SKM-1 treated with dmso at 0.1 percent for 144 hours (cell line): ENCODE measurements around the gene ALG14.
"Not testable (repeated sequence)": the region's sequence is repeated elsewhere in the genome, so short reads cannot be mapped to it uniquely, and the experiment has no call there.

Experiments
- DNase-seq: peaks from one replicate; lab custom pipeline; 2025; ENCODE audit not compliant: unreplicated experiment; lab: John Stamatoyannopoulos, UW

ALG14 gene

DNA sequence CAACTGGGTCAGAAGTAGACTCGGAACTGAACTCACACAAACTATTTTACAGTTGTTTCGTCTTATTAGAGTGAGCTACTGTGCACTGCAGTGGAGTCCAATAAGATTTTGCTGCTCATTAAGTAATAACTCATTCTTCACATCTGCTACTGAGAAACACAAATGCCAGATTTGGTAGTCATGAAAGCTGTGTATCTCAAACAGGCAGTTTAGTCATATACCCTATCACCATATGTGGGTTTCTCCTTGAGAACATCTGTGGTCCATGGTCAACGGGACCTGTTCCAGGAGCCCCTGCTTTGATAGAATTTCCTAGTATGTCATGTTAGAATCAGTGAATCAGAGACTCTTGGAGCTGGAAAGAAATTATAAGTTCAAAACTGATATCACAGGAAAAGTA lies 60.4 kb downstream of the ALG14 start:
- DNase-seq = no peak

DNA sequence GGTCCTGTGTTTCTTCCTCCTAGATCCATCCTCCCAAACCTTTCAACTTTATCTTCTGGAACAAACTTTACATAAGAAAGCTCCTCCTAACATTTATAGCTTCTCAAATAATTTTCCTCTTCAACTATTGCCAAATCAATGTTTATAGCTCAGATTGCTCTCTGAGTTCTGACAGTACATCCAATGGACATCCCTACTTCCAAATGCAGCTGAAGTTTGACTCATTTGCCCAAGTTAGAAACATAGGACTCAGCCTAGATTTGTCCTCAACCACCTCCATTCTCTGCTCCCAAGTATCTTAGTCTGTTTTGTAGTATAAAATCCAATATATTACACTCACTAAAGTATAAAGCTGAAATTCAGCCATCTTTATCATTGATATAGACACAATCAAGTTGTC lies 62.6 kb downstream of the ALG14 start:
- no peak for DNase-seq

DNA sequence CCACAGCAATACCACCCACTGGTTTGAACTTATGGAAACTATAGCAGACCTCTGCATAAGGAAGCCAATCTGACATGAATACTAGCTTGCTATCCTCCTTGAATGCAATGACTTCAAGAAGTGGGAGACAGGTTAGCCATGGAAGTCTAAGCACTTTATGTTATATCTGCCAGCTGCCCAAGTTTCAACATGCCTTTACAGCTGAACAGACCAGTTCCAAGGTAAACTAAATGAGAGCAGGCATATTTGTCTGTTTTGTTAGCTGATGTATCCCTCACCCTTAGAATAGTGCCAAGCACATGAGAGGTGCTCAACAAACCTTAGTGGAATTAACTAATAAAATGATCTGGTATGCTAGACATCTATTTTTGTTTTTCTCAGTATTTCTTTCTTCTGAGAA lies 65.1 kb downstream of the ALG14 start:
- DNase-seq = no peak

DNA sequence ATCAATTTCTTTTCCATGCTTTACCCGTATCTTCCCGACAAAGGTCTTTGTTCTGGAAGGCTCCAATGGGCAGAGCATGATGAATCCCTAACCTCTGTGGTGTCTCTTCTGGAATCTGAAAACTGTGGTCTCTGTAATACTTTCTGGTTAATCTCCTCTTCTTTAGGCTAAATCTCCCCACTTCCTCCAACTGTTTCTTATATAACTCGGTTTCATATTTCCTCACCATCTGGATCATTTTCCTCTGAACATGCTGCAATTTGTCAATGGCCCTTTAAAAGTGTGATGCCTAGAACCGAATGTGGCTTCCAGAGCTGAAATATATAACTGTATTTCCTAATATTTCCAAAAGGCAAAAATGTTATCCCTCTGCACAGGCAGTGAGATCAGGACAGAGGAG lies 66.1 kb downstream of the ALG14 start:
- no peak for DNase-seq

DNA sequence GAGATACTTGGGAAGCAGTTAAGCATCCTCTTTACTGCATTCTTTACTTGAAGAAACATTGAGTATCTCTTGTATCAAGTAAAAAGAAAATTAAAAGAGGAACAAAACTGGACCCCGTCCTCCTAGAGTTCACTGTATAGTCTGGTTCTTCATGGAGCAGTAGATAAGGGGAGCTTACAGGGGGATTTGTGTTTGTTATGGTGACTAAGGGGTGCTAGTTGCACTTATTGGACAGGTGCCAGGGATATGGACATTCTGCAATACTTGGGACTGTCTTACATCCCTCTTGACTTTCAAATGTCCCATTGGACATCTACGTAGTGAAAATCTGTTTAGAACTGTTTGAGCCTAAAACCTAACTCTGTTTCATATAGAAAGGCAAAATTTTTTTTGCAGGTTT lies 67.2 kb downstream of the ALG14 start:
- no peak for DNase-seq

DNA sequence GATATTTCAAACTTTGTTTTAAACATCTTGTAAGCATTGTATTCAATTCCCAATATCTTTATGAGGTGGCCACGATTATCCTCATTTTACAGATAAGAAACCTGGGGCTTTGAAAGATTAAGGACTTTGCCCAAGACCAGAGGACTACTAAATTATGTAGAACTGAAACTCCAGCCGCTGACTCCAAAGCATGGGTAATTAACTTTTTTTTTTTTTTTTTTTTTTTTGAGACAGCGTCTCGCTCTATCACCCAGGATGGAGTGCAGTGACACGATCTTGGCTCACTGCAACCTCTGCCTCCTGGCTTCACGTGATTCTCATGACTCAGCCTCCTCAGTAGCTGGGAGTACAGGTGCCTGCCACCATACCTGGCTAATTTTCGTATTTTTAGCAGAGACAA lies 68.7 kb downstream of the ALG14 start:
- no peak for DNase-seq

DNA sequence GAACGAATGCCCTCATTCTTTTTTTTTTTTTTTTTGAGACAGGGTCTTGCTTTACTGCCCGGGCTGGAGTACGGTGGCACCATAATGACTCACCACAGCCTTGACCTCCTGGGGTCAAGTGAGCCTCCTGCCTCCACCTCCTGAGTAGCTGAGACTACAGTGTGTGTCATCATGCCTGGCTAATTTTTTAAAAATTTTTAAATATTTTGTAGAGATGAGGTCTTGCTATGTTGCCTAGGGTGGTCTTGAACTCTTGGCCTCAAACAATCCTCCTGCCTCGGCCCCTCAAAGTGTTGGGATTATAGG lies 69.4 kb downstream of the ALG14 start:
- no peak for DNase-seq

DNA sequence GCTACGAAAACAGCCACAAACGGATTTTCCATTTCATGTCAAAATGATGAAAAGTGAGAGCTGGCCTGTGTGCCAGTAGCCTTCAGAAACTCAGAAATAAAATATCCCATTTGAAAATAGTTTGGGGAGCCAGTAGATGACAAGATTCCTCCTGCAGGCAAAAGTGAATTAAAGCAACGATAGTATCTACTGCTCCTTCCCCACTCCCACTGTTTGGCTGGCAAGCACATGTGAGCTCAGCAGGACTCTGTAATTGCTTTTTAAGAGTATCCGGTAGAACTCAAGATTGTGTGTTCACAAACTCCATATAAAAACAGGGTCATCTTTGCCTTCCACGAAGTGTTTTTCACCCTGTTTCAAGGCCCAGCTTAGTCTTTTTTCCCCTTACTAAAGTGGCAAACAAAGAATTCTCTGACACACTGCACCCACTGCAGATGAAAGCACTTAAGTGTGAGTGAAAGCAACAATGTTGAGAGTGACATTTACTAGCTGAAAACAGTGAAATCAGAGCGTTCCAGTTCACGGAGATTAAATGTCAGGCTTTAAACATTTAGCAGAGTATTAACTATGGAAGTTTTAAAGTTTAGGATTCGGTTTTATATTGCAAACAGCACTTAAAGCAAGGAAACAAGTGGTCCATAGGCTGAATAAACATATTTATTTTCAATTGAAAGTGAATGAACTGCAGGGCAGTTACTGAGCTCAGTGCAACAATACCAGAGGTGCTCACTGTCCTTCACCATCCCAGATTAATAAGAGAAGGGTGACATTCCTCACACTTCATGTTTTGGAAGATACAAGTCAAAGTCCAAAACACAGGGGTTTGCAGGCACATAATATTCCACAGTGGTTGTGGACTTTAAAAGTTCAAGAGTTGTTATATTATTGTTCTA lies 70.0 kb downstream of the ALG14 start:
- no peak for DNase-seq

DNA sequence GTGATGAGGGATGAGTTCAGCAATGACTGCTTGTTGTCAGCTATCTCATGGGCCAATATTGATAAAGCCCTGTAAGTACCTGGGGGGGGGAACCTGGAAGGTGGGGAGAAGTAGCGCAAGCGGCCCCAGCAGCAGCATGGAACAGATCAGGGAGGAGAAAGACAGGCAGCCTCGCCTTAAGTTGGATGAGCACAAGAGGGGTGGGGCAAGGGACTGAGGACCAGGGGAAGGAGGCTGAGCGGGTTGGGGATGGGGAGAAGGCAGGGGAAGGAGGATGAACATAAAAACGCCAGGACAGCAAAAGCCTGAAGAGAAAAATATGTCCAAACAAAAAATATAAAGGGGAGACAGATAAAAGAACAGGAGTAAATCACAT lies 70.6 kb downstream of the ALG14 start:
- no peak for DNase-seq

DNA sequence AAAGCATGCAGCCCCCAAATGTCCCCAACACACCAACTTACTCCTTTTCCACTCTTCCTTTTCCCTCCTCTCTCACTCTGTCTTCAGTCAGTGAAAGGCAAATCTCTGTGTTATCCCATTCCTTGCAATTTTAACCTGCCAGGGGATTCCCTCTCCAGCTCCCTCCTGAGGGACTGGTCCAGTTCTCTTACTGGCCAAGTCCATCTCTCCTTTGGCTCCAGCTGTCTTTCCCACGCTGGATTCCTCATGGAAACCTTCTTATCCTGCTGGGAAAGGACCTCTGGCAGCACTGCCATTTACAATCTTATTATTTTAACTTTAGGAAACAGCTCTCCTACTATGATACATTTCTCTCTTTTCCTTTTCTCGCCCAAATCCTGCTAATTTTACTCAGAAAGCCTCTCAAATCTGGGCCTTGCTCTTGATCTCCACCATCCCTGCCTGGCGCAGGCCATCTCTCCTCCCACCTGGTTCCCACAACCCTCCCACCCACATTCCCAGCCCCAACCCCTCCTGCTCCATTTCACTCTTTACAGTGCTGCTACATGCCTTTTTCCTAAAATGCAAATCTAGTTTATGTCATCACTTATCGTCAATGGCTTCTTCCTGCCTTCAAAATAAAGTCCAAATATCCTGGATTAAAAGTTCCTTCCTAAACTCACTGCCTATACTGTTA lies 73.2 kb downstream of the ALG14 start:
- no peak for DNase-seq

DNA sequence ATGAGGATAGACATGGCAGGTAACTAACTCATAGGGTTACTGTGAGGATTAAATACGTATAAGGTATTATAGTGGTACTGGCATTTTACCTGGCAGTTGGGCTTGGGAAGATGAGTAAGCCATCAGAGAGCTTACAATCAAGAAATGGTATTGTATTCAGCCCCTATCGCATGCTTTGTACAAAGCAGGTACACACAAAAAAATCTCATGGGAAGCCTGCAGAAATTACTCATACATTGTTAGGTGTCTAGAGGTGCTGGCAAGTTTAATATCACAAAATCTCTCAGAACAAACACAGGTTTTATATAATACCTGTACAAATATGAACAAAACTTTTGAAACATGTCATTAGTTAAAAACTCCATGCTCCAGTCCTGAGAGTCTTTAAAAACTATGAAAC lies 74.0 kb downstream of the ALG14 start:
- DNase-seq = no peak

DNA sequence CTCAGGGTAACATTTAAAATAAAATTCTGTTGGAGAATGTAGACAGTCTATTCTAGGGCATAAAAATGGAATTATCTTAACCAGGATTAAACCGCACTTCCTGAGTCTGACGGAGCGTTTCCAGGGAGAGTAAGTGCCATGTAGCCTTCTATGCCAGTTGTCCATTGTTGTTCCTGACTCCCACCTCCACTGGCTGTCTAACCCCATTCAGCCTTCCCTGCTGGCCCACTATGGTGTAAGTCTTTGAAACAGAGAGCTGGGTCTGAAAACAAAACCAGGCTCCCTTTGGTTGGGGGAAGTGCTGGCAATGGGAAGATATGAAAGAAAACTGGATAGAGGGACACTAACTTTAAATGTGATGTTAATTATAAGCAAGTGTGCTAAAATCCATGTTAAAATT lies 74.6 kb downstream of the ALG14 start:
- DNase-seq = no peak

DNA sequence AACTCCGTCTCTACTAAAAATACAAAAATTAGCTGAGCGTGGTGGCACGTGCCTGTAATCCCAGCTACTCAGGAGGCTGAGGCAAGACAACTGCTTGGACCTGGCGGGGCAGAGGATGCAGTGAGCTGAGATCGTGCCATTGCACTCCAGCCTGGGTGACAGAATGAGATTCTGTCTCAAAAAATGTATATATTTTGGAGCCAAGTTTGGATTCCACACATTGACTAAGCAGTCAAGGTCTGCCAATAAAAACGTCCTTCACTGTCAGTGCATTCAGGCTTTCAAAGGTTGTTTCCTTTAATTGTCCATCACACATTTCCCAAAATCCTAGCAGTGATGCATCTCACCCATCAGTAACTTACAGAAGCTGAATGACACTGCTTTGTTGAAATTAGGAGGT lies 77.2 kb downstream of the ALG14 start:
- DNase-seq = not testable (repeated sequence)

DNA sequence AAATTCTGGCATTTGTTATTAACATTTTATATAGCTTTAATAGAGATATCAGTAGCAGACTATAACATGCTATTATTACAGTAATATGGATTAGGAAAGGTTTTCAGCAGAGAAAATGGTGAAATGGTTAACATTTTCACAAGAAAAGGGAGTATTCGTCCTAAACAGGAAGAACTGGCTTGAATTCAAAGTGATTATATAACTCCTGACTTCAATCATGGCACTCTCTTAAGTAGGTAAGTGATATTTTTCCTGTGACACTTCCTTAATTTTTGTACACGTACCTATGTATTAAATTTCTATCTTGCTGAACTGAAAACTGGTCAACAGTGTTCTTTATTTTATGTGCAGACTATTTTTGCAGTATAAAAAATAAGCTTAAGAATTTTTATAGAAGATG lies 77.9 kb downstream of the ALG14 start:
- no peak for DNase-seq

DNA sequence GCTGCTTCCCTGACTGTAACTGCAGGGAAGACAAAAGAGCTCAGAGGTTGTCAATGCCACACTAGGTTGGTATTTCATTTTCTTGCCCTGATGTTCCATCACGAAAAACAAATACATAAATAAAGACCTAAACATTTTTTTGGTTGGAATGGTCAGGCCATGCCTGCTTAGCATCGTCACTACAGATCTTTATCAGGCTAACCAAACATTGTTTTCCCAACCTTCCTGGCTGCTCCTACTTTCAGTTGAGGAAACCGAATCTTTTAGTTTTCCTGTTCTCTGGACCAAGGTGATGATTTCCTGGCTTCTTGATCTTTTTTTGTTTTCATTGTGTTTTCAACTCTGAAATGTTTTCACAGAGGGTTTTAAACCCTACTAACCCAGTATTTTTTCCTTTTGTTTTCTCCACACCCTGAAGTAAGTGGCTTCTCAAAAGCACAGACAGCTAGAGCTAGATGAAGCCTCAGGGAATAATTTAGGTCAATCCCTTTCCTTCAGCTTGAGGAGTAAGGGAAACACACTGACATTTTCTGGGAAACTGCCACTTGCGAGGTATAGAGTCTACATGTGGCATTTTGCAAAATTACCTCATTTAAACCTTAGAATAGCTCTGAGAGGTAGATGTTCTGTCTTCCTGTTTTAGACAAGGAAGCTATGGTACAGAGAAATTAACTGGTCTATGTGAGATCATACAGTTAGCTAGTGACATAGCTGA lies 78.7 kb downstream of the ALG14 start:
- DNase-seq = no peak

DNA sequence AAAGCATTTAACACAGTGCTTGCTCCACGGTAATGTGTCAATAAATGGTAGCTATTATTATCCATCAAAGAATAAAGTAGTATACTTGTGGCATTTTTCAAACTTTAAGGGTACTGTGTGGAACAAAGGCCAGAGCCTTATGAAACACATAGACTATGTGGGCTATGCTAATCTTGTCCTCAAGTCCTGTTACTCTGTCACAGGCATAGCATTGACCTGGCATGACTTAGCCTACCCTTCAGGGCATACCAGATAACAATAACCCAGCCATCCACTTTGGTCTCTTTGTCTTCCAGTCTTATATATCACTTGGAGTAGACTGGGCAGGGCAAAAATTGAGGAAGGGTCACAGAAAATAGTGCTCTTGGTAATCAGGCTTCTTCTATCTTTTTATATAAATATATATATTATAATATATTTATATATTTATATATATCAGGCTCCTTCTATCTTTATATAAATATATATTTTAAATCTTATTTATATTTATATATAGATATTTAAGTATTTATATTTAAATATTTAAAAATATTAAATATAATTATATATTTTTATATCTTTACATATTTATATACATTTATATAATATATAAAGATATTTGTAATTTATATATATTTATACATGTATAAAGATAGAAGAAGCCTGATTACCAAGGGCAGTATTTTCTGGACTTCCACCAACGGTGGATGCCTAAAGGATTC lies 79.7 kb downstream of the ALG14 start:
- DNase-seq = no peak

DNA sequence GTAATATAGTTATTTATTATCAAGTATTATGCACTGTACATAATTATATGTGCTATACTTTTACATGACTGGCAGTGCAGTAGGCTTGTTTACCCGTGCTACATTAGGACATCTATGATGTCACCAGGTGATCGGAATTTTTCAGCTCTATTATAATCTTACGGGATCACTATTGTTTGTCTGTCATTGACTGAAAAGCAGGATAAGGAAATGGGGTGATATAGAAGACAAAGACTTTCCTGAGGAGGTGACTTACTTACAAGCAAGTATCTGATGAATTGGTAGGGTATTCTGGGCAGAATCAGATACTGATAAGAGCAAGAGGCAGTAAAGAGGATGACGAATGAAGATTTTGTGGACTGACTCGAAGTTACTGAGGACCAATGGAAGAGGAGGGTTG lies 80.6 kb downstream of the ALG14 start:
- DNase-seq = no peak

DNA sequence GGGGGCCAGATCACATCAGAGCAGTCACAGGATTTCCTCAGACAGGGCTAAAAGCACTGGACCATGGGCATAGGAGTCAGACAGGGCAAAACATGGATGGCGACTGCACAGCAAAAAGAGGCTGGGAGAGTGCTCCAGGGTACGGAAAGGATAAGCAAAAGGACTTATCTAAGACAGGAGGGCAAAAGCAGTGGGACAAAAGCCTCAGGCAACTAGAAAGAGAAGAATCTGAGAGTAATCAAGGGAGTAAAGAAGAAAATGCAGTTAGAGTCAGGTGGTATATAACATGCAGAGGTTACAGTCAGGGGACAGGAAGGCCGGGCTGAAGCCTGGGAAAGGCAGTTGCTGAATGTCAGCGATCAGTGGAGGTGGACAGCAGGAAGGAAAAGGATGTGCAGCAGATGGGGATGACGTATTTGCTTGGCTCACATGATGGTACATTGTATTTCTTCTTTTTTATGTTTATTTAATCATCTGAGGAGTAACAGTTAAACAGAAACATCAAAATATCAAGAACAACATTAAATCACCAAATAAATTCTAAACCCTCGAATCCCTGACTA lies 82.8 kb downstream of the ALG14 start:
- no peak for DNase-seq

DNA sequence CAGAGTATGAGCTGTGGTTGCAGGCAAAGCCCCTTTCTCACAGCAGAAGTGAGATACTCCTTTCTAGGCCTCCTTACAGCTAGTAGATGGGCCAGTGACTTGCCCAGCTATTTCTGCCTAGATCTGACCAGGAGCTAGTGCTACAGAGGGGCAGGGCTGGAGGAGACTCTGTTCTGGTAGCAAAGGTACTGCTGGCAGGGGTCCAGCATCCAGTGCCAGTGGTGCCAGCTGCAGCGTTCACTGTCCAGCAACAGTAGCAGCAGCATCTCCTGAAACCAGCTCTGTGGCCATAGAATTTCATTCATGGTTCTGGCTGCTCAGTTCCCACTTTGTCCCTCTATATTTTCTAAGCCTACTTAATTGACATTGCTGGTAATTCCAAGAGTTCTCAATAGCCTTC lies 83.4 kb downstream of the ALG14 start:
- DNase-seq = no peak

DNA sequence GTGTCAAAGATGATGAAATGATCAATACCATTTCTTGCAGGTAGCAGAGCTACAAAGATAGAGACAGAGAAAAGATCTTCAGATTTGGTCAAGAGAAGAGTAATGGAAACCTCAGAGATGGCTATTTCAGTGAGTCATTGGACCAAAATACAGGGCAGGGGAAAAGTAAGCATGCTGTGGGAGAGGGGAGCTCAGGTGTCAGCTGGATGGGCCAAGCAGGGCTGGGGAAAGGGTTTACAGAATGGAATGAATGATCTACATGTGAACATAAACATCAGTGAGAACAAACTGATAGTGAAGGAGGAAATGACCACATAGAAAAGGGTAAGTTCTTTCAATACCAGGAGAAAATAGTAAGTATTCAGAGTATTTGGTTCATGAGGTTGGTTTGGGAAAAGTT lies 84.4 kb downstream of the ALG14 start:
- DNase-seq = no peak

DNA sequence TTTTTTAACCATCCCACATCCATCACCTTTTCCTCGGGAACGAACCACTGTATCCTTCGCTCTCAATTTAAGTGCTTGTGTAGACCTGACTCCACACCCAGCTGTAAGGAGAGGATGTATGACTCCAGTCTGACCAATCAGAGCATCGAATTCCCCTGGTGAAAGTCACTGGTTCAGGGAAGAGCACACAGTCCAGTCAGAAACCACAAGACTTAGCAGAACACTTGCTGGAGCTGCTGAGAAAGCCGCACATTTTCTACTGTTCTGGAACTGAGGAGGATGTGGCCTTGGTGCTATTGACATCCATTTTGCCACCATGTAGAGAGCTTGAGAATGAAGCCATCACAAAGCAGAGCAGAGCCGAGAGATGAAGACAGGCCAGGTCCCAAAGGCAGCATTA lies 86.0 kb downstream of the ALG14 start:
- no peak for DNase-seq
